NCI-H460 (cell line): ENCODE results near the gene DPP4. TPM values are rescaled to one million over a fixed set of nuclear protein-coding genes. Genes with fewer than 3 reads are reported as not detected.

Source experiments
- DNase-seq: peaks from one replicate; pipeline ENCODE4 v3.0.0-alpha.2; 2016; ENCODE audit warnings: low read depth; ENCODE audit errors: extremely low read depth
- total RNA-seq: library from RNA; depleted of rRNA; stranded (reverse); fragments of >200 nt; shearing (Covaris generic); gene quantifications from 2 replicates; pipeline ENCODE4 v1.2.3, GENCODE V29; 2014

The DPP4 gene
- total RNA-seq, 1 experiment from 2014 or later, result 0.25 TPM

DNA sequence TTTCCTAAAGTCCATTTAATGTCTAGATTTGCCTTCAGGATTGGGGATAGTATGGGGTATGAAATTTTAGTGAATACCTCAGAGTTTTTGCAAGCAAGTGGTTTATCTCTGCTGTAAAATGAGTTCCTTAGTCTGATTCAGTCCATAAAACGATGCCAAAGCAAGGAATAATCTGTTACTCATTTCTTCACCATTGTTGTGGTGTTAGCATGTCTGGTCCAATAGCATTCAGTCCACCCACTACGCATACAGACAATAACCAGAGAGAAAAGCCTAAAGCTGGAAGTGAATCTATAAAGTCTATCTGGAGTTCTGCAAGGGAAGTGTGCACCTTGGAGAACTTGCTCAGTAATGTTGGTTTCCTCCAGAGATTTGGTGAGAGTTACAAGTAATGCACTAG is 12.9 kb upstream of the DPP4 start:
- DNase-seq, result no peak

DNA sequence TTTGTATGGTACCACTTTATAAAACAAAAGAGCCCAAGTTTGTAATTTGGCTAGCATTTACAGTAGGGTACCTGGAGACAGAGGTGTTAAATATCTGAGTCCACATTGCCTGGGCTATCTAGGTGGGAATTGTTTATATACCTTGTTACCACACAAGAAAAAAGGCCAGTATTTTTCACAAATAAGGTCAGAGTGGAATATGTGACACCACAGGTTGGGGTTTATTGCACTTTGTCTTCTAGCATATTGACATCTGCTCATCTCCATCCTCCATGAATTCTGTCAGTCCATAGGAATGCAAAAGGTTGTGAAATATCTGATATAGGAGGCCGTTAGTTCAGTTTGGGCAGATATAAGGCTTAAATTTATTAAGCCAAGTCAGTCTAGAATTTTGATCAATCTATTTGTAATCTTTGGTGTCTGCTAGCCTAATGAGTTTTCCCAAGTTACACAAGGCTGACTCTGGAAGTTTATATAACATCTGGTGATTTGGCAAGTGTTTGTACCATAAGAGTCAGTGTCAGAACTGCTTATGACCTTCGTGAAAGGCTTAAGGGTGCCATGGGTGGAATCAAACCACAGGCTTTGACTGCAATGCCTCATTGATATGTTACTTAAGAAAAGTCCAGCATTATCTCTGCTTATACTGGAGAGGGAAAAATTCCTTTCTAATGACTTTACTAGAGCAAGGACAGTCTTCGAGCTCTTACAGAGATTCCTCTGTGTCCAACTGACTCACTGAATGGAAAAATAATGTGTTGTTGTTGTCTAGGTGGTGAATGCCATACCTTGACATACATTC is 11.3 kb upstream of the DPP4 start:
- no peak for DNase-seq

DNA sequence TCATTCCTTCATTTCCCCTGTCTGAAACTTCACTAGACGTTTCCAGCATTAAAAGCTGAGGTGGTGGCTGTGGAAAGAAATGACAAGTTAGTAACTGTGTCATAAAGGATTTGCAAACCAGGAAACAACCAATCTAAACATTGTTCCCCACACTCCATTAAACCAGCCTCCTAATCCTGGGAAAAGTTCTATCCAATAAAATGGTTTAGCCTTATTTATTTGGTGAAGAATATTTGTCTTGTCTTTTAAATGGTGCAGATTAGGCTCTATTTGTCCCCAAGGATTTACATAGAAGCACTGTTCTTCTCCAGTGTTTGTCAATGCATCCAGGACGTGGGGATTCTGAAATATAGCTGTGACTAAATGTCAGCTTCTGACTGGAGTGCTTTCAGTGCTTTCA is 10.5 kb upstream of the DPP4 start:
- DNase-seq, result no peak

DNA sequence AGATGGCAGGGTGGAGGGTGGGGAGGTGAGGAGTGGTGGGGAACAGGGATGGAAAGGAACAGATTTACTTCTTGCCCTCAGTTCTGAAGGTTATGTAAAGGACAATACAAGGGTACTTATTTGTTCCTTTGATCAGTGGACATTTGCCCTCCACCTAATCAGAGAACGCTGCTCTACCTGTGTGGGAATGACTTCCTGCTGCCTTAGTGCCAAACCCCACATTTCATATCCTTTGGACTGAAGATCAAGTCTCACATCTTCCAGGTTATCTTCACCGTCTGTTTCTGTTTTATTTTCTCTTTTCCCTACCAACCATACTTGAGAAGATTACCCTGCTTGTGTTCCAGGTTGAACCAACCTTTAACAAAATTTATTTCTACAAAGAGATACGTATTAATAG is 8.7 kb upstream of the DPP4 start:
- no peak for DNase-seq

DNA sequence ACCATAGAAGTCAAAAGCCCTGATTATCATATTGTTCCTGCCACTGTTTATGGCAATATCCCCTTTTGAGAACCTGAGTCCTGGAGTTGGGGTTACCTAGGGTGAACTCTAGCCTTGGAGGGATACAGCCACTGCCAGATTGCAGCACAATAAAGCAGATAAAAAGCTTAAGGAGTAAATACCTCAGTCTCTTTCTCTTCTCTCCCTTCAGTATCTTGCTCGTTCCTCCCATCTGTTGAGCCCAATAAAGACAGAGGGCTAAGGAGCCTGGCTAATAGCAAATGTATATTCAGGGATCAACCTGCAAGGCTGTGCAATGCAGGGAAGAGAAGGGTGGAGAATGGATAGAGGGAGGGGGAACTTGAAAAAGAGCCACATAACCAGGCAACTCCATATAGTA is 8.0 kb upstream of the DPP4 start:
- DNase-seq, result no peak

DNA sequence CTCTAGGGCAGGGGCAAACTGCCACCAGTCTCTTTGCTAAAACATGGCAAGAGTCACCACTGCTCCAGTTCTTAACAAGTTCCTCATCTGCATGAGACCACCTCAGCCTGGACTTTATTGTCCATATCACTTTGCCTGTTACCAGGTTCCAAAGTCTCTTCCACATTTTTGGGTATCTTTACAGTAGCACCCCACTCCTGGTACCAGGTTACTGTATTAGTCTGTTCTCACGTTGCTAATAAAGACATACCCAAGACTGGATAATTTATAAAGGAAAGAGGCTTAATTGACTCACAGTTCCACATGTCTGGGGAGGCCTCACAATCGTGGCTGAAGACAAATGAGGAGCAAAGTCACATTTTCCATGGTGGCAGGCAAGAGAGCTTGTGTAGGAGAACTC is 5.5 kb upstream of the DPP4 start:
- no peak for DNase-seq

DNA sequence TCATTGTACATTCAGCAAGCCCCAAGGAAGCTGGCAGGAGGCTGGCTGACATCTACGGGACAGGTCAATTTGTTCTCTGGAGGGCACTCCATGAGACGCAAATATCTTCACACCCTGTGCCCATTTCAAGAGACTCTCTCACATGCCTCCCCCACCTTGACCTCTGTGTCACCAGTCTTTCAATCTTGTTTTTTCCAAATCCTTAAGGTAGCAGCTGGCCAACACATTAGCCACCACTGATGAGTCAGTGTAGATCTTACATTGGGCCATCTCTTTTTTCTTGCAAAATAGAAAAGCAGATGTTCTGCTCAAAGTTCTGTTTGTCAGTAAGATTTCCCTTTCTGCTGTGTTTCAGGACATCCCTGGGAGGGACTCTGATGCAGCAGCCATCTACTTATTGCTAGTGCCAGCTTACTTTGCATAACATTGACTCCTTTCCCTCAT is 1.7 kb upstream of the DPP4 start:
- no peak for DNase-seq

DNA sequence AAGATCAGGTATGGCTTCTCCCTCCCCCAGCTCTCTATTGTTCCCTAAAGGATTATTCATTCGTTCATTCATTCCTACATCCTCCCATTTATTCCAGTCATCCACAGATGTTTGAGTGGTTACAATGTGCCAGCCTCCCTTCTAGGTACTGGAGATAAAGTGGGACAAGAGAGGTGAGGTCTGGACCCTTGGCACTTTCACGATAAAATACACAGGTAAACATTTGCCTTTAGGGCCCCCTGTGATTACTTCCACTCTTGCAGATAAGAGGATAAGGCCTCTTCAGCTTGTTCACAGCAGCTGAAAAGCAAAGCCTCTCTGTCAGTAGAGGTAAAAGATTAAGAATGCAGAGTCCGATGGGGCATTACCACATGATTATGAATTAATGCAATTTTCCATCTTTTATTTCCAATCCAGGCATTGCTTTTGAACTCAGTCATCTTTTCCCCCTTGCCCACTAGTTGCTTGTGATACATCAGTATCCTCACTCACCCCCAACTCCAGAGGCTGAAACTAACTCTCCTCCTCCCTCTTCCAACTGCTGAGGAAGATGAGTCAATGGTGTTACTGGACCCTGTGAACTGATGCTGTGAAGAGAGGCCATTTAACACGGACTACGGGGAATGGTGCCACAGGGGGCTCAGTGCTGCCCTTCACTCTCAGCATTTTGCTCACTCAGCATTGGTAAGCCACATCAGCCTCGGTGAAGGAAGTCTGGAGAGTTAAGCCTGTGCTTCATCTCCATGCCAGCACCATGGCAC is 1.1 kb upstream of the DPP4 start:
- no peak for DNase-seq

DNA sequence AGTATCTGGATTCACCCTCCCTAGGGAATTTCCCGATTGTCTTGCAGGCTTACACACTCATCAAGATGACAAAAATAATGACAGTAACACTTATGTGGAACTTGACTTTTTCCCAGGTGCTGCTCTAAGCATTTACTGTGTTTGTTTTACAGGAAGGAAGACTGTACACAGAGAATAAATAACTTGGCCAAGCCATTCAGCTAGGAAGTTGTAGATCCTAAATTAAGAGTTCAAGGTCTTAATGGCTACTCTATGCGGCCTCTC is 549 bp upstream of the DPP4 start:
- no peak for DNase-seq

DNA sequence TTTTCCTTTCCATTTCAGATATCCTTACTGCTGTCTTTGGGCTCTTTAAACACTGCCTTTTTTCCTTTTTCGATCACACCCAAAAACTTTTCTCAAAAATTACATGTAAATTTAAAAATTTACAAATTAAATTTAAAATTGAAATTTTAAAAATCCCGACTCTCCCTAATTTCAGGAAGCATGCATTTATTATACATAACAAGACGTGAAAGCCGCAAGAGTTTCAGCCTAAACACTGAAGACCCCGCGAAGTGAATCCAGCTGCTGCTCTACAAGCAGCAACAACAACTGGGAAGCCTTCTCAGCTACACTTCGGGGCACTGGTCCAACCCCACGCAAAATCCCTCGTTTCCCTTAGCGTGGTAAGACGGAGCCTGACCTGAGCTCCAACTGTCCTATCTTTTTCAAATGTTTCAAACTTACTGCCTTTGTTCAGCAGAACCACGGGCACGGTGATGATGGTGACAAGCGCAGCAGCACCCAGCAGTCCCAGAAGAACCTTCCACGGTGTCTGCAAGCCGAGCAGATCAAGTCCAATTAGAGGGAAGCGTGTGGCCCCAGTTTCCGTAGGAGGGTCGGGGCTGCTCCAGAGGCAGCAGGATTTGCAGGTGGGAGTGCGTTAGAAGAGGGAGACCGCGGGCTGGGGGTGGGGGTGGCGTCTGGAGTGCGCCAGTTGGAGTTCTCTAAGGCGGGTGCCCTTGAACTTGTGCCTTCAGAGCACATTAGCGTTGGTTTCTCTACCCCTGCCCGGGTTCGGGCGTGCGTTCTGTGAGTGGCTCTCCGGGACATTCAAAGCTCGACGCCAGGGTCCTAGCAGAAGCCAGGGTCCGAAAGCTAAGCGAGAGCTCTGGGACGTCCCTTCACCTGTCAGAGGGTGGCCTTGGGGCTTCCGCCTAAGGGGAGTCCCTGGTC is 783 bp downstream of the DPP4 start:
- no peak for DNase-seq

DNA sequence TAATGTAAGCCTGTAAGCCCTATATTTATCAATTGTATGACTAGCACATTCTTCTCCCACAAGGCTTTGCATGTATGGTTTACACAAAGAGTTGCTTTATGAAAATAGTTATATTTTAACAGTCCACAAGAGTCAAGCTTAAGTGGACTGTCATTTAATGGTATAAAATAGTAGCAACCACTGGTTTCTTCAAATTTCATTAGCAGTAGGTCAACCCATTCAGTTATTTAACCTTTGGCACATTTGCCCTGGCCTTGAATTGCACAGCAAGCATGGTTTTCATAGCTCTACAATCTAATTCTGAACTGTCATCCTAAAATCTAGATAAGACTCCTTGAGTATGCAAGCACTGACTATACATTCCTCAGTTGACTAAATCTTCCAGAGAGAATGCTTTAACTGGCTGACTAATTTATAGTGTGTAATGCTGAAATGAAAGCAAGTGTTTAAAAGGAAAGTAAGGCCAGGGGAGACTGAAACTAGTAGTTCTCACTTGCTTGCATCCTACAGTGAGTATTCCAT is 1.8 kb downstream of the DPP4 start:
- no peak for DNase-seq

DNA sequence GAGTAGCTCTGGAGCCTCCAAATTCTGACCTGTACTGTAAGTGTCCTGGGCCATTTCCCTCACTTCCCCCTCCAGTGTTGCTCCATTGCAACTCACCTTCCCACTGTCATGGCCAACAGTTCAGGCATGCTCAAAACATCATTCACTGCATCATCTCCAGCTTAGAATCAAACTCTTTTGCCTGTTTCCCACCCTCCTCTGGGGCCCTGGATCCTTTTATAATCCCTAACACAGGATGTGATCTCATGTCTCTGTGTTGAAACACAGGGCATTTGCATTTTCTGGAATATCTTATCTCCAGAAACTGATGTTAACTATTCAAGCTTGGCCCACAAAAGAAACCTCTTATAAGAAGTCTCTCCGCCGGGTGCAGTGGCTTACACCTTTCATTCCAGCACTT is 3.0 kb downstream of the DPP4 start:
- DNase-seq, result no peak

DNA sequence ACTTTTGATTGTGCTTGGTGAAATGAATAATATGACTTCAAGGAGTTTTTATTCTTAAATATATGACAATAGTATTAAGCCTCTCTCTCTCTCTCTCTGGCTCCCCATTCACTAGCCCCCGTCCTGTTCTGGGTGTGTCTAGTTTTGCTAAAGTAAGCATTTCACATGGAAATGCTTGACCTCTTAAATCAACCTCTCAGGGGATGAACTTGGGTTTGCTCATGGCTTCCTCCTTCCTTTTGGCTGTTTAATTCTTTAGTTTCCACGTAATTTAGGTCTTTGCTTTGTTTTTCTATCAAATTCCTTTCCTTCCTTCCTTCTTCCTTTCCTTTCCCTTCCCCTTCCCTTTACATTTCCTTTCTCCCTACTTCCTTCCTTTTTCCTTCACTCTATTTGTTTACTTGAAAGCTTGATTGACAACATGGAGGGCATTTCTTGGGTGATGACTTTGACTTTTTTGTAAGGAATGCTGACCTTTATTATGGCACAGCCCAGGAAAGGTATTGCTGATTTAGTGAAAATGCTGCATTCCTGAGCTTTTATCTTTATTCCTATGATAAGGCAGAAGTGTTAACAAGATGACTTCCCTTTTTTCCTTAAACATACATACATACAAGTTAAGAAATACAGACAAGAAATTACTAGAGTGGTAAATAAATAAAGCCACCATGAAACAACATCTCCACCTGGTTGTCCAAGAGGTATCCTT is 3.6 kb downstream of the DPP4 start:
- DNase-seq, result no peak

DNA sequence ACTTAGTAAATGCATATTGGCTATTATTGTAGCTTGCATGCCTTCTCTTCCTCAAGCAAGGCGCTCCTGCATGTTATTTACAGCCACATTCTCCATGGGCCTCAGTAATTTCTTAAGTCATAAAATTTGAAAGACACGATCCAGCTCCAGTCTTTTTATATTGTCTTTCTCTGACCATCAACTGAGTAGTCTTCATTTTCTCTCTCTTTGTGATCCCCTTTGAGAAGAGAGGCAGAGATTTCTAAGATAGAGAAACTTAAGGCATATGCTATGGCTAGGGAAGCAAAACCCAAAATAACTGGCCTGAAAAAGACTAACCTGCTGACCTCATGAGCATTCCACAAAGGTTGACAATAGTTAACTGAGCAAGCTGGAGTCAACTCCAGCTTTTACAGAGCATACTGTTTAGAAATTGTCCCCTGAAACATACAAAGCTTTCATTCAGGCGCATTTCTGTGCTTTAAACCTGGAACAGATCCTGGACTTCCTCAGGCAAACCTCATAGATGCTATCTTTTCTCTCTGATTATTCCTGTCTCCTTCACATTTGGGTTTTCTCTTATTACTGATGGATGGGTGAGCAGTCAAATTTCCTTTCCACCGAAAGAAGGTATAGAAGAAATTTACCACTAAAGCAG is 4.6 kb downstream of the DPP4 start:
- no peak for DNase-seq

DNA sequence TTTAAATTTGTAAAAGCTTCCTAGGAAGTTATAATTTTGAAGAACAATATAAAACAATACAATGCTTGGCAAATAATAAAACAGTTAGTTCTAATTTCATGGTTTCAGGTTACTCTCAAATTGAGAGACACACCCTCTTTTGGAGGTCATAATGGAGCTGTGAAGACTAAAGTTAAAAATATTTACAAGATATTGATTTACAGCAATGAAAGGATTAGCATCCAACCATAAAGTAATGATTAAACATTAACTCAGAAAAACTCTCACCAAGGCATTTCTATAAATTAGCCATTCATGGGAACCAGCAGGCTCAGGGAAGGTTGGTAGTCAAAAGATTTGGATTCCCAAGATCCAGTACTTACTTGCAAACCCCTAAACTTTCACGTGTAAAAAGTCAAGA is 6.4 kb downstream of the DPP4 start:
- no peak for DNase-seq

DNA sequence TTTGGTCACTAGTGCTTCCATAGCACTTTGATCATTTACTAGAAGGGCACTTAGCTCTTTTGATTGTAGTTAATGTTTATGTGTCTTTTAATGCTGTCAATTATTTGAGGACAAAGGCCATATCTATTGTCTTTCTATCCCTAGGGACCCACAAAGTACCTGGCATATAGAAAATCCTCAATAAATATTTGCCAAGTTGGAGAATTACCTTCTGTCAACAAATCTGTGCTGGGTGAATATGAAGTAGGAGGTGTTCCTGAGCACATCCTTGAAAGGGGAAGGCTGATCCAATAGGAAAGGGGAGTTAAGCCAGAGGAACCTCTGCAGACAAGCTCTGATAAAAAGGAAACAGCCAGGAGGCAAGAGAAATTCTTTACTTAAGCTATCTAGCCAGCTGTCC is 8.2 kb downstream of the DPP4 start:
- DNase-seq, result no peak

DNA sequence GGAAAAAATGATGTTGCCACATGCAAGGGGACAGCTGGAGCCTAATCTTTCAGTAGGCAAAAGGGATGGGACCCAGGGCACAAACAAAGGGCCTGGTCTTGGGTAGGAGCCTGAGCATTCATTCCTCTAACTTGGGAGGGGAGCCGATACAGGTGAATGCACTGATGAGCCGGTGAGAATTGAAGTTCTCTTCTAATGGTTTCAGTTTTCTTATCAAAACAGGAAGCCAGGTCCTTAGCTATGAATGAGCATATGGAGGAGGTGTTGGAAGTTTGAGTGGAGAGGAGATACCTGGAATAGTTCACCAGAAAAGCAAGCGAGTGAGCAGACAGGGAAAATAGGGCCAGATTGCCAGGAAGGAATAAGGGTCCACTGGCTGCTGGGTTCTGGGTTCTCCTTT is 10.1 kb downstream of the DPP4 start:
- no peak for DNase-seq

DNA sequence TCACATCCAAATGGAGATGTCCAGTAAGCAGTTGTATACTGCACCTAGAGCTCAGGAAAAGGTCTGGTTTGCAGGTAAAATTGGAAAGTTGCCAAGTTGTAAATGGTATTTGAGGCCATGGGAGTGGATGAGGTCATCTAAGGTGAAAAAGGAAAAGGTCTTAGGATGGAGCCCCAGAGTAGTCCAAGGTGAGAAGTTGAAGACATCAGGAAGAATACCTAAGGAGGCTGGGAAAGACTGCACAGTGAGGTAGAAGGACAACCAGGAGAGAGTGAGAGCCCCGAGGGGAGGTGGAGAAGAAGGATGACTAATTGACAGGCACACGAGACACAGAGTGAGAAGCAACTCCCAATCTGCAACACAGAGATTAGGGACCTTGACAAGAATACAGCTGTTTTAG is 10.7 kb downstream of the DPP4 start:
- DNase-seq, result no peak

DNA sequence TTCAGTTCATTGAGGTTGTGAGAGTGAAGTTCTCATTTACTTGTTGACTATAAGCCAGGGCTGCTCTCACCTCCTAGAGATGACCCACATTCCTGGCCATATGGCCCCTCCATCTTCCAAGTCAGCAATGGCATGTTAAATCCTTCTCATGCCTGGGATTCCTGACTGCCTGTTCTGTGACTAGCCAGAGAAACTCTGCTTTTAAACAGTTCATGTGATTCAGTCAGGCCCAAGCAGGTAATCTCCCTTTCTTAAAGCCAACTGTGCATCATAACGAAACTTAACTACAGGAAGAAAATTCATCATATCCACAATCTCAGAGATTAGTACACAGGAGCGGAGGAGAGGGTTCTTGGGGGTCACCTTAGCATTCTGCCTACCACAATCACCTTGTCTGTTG is 11.5 kb downstream of the DPP4 start:
- no peak for DNase-seq

DNA sequence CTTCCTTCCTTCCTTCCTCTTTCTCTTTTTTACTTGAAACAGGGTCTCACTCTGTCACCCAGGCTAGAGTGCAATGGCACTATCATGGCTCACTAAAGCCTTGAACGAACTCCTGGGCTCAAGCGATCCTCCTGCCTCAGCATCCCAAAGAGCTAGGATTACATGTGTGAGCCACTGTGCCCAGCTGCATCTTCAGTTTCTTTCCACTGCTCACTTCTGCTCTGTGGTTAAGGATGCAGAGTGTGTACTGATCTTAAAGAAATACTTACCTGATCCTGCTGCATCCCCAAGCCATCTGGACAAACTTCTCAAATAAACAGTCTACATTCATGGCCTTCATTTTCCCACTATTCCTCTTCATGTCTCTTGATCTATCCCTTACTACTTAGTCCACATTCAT is 13.0 kb downstream of the DPP4 start:
- DNase-seq, result no peak
